GM10266 (cell line): ENCODE results near the gene CREB3L1.

Source experiments
- DNase-seq: peaks from one replicate; pipeline ENCODE4 v3.0.0; 2012; ENCODE audit errors: extremely low spot score
- TF ChIP-seq, protein P1 (sequence below): IDR thresholded peaks from 2 replicates; pipeline ENCODE4 v1.5.1; 2012; ENCODE audit warnings: mild to moderate bottlenecking, low read depth; ENCODE audit not compliant: control insufficient read depth, insufficient read depth; ENCODE audit errors: missing control alignments

The CREB3L1 gene

GRCh38 chr11:46277622-46278386 is at the start of gene CREB3L1:
Gene CREB3L1 (plus strand): TSS chr11:46277662. CDS start chr11:46278112, 450 bp downstream.
- TF ChIP-seq, protein P1, sequence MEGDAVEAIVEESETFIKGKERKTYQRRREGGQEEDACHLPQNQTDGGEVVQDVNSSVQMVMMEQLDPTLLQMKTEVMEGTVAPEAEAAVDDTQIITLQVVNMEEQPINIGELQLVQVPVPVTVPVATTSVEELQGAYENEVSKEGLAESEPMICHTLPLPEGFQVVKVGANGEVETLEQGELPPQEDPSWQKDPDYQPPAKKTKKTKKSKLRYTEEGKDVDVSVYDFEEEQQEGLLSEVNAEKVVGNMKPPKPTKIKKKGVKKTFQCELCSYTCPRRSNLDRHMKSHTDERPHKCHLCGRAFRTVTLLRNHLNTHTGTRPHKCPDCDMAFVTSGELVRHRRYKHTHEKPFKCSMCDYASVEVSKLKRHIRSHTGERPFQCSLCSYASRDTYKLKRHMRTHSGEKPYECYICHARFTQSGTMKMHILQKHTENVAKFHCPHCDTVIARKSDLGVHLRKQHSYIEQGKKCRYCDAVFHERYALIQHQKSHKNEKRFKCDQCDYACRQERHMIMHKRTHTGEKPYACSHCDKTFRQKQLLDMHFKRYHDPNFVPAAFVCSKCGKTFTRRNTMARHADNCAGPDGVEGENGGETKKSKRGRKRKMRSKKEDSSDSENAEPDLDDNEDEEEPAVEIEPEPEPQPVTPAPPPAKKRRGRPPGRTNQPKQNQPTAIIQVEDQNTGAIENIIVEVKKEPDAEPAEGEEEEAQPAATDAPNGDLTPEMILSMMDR = no peak
- no peak for DNase-seq

DNA sequence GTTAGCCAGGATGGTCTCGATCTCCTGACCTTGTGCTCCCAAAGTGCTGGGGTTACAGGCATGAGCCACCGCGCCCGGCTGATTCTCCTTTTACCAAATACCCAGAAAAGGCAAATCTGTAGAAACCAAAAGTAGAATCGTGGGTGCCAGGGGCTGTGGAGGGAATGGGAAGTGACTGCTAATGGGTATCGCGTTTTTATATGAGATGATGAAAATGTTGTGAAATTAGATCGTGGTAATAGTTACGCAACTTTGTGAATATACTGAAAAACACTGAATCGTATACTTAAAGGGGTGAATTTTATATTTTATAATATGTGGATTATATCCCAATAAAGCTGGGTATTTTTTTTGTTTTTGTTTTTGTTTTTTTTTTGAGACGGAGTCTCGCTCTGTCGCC is 48.2 kb upstream of the CREB3L1 start:
- DNase-seq = no peak
- TF ChIP-seq, protein P1 = no peak

- TF ChIP-seq, protein P1 = no peak
- no peak for DNase-seq
Measured at GRCh38 chr11:46234311-46234710, 43.2 kb upstream of the CREB3L1 start.

GRCh38 chr11:46235777-46236688 is 41.4 kb upstream of the CREB3L1 start:
- DNase-seq = no peak
- TF ChIP-seq, protein P1 = no peak

GRCh38 chr11:46236918-46237247 is 40.6 kb upstream of the CREB3L1 start:
- no peak for DNase-seq
- TF ChIP-seq, protein P1 = no peak

DNA sequence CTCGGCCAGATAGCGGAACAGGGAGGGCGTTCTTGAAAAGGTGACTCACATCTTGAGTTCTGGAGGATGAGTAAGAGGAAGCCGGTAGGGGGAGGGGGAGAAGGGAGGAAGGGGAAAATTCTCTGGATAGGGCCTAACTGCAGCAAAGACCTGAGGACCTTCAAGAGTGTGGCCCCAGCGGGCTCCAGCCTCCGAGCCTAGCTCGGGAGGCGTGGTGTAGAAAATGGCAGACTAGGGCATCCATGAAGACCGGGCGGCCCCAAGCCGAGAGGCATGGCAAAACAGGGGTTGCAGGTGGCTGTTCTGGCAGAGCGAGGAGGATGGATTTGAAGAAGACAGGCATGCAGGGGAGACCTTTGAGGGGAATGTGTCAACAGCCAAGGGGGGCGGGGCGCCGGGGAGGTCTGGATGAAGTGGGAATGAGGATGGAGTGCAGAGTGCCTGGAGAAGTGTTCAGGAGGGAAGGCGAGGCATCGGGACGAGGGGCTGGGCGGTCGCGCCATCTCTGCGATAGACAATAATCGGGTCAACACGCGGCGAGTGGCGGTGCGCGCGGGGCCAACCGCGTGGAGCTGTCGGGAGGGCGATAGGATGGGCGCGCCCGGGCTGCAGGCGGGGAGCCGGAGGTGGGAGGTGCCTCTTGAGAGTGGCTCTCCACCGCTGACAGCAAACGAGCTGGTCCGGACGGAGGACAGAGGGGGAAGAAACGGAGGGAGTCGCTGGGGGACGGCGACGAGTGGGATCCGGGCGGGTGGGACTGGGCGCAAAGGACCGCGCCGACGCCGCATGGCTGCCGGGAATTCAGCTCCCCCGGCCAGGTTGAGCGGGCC is 40.0 kb upstream of the CREB3L1 start:
- DNase-seq = peak; percentile 68

More for the DNA sequence above, 40.0 kb upstream of the CREB3L1 start:
- TF ChIP-seq, protein P1 = no peak
